NOMO-1 treated with DMSO at 0.1 percent for 48 hours (cell line): ENCODE measurements around the gene TRMT1.

Source experiments
- DNase-seq: peaks from one replicate; lab custom pipeline; 2025; ENCODE audit not compliant: unreplicated experiment; lab: John Stamatoyannopoulos, UW

TRMT1 gene

DNA sequence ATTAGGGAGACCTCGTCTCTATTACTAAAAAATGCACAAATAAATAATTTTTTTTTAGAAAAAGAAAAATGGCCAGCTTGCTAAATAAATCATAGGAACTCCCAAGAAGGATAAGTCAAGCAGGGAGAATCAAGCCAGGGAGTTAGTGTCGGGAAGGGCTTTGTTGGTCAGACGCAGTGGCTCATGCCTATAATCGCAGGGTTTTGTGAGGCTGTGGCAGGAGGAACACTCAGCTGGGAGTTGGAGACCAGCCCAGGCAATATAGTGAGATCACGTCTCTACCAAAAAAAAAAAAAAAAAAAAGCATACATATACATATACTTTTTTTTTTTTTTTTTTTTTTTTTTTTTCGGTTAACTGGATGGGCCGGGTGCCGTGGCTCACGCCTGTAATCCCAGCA lies 10.5 kb upstream of the TRMT1 start:
- DNase-seq: no peak

DNA sequence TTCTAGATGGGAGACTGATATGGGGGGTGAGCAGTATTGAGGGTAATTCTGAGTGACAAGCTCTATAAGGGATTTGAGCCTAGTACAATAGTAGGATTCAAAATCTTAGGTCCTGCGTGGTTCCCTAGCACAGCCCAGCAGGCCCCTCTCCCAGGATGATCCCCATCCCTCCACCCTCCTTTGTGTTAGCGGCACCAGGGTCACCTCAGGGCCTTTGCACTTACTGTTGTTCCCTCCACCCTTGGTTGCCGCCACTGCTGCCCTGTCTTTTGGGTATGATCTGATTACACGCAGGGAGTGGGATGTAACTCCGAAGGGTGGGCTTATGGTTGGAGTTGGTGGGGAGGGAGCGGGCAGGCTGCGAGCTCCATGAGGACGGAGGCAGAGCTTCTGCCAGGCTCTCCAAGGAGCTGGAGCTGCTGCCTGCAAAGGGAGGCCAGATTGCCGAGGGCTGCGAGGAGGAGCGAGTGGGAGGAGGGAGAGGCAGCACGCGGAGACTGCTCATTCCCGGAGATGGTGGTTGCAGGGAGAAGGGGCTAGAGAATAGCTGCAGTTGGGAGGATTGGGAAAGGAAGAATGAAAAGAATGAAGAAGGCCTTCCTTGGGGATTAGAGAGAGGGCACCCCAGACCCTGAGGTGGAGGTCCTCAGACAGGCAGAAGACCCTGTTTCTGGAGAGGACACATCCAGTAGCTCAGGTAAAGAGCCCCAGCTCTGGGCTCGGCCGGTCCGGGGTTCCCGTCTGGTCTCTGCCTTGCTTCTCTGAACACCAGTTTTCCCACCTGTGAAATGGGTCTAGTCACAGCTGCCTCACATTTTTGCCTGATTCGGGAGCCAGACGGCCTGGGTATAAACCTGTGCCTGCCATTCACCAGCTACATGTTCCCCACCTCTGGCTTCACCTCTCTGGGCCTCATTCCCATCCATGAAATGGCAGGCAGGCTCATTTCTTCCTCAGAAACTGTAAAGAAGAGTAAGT lies 6.7 kb upstream of the TRMT1 start:
- no peak for DNase-seq

DNA sequence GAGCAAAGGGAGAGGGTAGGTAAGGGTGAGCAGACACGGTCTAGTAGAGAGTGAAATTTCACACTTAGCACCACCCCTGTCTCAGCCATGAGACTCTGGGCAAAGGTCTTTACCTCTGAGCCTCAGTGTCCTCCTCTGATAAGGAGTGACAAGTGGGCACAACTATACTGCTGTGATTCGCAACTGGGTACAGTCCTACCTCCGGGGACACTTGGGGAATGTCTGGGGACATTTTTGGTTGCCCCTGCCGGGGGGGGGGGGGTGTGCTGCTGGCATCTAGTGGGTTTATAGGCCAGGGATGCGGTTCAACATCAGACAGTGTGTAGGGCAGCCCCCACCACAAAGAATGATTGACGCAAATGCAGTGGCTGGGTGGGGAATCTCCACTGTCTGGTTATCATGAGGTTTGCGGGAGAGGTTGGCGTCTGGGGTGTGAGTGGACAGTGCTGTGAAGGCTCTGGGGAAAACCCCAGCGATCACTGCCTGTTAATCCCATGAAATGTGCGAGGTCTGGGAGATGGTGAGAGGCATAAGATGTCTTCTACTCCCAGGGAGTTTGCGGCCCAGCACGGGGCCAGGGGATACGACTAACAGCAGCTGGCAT lies 5.8 kb upstream of the TRMT1 start:
- no peak for DNase-seq

DNA sequence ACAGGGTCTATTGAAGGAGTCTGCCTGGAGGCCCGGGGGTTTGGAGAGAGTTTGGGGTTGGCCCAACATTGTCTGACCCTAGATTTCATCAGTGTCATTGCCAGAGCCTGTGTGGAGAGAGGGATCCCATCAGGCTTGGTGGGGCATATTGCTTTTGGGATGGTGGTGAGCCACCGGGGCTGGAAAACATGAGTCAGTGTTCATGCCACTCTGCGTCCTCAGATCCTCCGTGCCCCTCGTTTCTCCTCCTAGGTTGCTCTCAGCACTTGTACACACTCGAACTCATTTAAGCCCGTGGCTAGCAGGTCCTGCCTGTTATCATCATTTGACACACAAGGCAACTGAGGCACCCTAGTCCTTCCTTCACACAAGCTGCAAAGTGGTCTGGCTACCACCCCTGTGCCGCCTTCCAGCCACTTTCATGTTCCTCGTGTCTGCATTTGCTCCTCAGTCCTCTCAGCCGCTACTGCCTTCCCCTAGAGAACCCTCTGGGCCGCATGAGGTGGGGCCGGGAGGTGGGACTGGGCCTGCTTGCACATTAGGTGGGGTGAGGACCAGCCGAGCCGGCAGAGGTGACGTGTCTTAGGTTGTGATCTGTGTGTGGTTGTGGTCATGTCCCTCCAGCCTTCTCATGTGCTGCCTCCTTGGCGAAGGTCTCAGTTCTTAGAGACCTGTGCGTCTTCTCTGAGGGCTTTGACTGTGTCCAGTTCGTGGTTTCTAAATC lies 5.2 kb upstream of the TRMT1 start:
- DNase-seq: no peak

DNA sequence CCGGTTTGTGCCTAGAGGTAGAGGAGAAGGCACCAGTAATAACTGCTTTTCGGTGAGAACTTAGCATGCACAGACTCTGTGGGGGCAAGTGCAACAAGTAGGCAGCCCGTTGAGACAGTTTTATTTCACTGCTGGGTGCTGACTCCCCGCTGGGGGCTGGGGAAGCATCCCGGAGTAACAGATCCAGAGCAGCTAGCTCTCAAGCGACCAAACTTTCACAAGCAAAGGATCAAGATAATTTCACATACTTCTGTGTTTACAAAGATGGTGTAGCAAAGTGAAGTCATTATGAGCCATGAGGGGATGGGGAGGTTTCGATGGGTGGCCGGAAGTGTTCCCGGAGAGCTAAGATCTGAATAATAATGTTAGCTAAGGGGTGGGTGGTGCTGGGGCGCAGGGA lies 4.3 kb upstream of the TRMT1 start:
- no peak for DNase-seq

DNA sequence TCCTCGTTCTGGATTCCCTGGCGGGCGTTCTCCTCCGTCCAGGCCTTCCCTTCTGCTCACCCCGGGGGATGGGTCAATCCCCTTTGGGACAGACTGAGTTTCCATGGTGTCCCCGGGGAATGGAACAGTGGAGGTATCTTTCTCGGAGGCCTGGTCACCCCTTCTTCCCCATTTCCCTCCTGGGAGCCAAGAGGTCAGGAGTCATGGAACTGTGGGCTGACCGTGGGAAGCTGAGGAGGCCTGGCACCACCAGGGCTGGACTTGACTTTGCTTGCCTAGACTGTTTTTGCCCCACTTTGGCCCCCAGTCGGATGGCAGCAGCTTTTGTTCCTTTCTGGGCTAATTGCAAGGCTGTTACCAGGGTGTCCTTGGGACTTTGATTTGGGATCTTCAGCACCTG lies 3.5 kb upstream of the TRMT1 start:
- no peak for DNase-seq

DNA sequence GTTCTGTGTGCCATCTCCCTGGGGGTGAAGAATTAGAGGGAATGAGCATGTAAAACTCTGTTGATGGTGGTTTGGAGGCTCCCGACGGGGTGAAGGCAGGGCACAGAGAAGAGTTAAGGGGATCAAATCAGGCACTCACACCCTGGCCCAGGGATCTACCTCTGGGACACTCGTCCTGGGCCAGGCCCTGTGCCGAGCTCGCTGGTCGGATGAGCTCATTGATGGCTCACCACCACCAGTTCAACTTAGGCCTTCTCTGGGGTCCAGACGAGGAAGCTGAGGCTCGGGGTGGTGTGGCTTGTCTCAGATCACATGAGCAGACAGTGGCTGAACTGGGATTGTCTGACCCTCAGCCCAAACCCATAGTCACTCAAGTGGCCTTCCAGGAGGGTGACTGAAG lies 3.1 kb upstream of the TRMT1 start:
- no peak for DNase-seq

DNA sequence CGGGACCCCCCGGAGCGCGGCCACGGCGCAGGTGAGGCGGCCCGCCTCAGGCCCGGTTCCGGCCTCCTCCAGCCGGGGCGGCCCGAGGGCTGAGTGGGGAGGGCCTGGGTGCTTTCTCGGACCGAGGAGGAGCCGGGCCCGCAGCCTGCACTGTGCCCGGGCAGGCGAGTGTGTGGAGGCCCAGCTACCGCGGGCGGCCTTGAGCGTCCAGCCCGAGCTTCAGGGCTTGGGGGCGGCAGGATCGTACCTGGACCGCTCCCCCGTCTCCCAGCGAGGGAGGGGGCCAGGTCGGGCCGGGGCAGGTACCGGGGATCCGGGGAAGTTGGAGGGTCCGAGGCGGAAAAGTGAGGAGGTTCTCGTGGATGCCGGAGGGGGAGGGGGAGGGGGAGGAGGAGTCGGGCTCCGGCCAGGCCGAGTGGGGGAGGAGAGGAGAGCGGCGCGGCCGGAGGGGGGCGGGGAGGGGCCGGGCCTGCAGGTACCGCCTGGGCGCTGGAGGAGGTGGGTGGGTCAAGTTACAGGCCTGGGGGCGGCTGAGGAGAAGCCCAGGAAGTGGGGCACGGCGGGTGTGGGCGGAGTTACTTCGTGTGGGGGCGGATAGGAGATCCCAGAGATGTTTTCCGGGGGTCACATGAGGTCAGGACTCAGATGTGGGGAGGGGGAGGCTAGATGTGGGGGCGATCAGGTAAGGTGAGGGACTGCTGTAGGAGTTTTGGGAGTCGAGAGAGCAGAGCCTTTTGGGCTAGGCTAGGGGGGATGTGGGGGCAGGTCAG lies 2.1 kb upstream of the TRMT1 start:
- no peak for DNase-seq

DNA sequence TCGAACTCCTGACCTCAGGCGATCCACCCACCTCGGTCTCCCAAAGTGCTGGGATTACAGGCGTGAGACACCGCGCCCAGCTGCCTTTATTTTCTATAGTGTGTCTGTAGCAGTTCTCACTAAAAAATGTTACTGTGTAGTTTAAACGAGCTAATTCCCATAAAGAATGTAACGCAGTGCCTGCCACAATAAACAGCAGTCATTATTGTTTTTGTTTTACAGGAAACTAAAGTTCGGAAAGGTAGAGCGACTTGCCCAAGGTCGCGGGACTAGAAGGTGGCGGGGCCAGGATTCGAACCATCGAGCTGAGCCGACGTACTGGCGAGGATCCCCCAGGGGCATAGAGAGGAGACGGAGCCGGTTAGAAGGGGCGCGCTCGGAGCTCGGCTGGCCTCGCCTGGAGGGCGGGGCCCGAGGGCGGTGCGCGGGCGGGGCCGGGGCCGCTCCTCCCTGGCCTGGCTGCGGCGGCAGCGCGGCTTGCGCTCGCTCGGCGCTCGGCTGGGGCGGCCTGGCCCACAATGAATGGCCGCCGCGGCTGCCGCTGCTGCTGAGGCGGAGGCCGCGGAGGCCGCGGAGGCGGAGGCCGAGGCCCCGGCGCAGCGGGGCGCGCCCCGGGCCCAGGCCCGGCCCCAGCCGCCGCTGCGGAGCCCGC lies 1.4 kb upstream of the TRMT1 start, which contains the start of gene NACC1:
Gene NACC1 (plus strand): TSS at position 493 of the 652 bp plus-strand sequence. CDS start 16,944 bp downstream, outside the sequence.
- peak; percentile 88 for DNase-seq

DNA sequence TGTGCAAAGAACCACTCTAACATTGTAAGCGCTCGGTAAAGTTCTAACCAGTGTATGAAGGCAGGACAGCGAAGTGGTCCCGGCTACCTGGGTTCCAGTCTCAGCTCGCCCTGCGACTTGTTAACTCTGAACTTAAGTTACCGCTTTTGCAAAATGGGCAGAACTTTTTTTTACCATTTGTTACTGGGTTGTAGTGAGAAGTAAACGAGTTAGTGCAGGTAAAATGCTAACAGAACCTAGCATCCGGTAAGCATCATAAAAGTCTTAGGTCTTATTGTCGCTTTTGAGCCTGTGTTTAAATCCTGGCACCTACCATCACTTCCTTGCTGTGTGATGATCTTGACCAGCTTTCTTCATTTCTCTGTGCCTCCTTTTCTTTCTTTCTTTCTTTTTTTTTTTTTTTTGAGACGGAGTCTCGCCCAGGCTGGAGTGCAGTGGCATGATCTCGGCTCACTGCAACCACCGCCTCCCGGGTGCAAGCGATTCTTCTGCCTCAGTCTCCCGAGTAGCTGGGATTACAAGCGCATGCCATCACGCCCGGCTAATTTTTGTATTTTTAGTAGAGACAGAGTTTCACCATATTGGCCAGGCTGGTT lies 734 bp upstream of the TRMT1 start:
- DNase-seq: peak; percentile 29

DNA sequence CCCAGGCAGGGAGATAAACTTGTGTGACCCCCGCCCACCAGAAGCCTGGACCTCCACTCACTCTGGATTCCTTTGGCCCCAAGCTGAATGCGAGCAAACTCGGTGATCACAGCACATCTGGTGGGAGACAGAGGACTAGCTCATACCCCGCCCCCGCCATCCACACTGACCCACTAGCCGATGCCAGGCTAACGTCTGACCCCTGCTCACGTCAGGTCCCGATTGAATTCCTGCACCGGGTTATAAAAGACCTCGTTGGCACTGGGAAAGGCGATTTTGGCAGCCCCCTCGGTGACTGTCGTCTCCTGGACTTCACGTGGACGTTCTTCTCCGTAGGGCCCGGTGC lies 631 bp downstream of the TRMT1 start:
- DNase-seq: no peak

DNA sequence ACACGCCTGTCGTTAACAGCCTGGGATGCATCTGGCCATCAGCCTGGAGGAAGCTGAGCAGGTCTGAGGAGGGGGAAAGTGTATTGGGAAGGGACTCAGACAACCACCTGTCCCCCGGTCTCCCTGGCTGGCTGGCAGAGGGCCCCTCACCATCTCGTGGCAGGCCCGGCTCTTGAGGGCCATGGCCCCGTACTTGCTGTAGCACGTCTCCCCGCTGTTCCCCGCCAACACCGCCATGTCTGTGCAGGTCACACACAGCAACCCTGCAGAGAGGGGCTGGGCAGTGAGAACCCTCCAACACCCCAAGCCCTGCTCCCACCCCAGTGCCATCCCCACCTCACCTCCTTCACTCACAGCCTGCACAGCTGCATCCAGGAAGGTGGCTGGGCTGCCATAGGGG lies 4.0 kb downstream of the TRMT1 start:
- DNase-seq: no peak

DNA sequence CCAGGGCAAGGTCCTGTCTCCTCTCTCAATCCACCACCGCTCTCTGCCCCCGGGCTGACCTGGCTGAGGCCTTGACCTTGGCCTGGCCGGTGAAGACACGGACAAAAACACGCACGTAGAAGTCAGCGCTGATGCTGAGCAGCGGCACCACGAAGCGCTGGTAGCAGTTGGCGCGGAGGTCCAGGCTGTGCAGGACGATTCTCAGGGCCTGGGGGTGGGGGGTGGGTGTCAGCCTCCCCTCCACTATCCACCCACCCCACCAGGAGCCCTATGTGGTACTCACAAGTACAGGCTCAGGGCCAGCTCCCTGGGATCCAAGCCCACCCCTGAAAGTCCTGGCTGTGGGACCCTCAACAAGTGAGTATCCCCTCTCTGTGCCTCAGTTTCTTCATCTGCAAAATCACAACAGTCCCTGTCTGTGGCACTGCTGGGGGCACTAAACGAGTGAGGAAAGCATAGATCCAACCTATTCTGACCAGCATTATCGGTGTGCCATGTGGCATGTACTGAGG lies 6.4 kb downstream of the TRMT1 start:
- no peak for DNase-seq

DNA sequence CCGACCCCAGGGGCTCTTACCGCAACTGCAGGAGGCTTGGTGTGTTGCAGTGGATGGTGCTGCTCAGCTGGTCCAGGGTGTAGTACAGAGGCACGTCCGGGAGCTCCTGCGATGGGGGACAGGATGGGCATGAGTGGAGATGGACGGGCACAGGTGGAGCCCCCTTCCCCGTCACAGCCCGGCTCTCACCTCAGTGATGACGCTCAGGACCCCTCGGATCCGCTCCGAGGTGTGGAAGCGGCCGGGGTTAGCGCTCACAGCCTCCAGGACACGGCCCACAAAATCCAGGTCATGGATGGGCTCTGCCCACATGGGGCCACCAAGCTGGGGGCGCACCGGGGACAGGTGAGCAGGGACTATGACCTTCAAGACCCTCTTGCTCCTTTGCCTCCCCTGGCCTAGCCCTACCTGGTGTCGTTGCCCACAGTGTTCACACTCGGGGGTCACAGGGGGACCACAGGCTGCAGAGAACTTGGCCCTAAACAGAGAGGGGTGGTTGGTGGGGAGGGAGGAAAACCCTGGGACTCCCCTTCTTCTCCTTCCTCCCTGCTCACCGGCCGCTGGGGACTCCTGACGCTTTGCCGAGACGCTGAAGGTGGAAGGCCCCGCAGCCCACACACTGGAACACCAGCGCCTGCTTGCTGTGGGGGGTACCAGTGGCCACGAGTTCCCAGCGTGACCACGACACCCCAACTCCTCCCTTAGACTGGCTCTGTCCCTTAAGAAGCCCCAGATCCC lies 7.0 kb downstream of the TRMT1 start:
- DNase-seq: no peak

DNA sequence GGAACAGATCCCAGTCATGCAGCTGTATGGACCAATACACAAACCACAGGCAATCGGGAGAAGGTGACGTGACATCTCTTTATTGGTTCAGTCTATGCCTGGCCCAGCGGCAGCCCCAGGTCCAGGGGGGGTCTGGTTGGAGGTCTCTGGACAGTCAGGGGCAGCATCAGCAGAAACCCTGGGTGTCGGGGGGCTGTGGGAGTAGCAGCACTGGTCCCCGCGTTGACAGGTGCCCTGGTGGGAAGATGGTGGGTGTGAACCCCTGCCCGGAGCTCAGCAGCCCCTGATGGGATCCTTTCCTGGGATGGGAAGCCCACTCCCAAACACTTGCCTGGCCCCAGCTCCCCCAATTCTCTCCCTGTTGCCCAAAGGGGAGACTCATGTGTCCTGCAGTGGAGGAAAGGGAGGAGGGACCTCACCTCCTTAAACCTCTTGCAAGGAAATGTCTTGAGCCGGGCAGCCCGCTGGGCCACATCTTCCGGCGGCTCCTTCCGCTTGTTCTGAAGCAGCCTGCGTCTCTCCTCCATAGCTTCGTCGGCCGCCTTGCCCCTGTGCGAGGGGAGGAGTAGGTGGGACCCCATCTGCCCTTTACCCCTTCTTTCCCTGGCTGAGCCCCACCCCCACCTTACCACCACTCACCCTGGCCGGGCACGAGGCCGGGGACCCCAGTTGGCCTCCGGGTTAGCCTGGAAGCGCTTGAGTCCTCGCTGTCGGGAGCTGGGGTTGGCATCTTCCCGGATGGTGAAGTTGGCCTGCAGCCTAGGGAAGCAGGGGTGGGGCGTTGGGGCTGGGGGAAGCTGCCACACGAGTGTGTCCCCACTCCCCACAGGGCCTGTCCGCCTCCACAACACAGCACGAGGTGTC lies 11.5 kb downstream of the TRMT1 start:
- no peak for DNase-seq

DNA sequence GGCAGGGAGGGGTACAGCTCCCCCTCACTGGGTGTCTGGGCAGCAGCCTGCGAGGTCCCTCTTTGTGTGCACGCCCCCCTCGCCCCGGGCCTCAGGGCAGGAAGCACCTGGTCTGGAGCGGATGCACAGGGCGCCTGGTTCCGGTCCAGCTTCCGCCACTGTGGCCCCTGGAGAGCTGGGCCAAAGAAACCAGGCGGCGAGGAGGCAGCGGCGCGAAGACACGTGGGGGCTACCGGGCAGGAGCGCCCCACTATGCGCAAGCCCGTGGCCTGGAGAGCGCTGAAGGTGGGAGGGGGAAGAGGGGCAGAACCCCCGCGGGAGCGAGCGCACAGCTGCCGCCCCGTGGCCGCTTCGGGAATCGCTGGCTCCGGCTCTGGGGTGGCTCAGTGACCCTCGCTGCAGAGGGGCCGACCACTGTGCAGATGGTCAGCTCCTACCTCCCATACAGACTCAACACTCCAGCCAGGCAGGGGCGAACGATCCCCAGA lies 12.1 kb downstream of the TRMT1 start:
- peak; percentile 78 for DNase-seq

DNA sequence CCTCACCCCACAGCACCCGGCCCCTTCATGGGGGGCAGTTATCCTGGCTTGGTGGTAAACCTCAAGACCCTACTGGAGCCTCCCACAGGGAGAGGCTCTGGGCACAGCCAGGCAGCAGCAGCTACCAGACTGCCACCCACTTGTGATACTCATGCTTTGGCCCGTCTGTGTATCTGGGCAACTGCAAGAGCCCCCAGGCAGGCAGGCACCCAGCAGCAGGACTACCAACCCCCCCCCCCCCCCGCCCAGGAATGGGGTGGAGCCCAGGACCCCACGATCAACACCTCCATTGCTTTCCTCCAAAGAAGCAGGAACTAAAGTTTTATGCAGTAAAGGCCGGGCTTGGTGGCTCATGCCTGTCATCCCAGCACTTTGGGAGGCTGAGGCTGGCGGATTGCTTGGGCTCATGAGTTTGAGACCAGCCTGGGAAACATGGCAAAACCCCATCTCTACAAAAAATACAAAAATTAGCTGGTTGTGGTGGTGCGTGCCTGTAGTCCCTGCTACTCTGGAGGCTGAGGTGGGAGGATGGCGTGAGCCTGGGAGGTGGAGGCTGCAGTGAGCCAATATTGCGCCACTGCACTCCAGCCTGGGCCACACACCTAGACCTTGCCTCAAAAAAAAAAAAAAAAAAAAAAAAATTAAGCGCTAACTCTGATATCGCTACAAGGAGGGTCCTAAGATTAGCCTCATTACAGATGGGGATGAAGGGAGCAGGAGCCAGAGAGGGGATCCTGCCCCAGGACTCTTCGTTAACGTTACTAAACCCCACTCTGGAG lies 12.8 kb downstream of the TRMT1 start:
- peak; percentile 18 for DNase-seq
